TTC549 (cell line): ENCODE results near the gene OSBPL7.

Experiments
- FAIRE-seq: peaks from 2 replicates; lab custom pipeline; 2012; peaks lifted over from hg19 to GRCh38; lab: Jason Lieb, UNC

The OSBPL7 gene, protein sequence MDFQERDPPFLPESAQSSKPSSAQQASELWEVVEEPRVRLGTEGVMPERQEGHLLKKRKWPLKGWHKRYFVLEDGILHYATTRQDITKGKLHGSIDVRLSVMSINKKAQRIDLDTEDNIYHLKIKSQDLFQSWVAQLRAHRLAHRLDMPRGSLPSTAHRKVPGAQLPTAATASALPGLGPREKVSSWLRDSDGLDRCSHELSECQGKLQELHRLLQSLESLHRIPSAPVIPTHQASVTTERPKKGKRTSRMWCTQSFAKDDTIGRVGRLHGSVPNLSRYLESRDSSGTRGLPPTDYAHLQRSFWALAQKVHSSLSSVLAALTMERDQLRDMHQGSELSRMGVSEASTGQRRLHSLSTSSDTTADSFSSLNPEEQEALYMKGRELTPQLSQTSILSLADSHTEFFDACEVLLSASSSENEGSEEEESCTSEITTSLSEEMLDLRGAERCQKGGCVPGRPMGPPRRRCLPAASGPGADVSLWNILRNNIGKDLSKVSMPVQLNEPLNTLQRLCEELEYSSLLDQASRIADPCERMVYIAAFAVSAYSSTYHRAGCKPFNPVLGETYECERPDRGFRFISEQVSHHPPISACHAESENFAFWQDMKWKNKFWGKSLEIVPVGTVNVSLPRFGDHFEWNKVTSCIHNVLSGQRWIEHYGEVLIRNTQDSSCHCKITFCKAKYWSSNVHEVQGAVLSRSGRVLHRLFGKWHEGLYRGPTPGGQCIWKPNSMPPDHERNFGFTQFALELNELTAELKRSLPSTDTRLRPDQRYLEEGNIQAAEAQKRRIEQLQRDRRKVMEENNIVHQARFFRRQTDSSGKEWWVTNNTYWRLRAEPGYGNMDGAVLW

DNA sequence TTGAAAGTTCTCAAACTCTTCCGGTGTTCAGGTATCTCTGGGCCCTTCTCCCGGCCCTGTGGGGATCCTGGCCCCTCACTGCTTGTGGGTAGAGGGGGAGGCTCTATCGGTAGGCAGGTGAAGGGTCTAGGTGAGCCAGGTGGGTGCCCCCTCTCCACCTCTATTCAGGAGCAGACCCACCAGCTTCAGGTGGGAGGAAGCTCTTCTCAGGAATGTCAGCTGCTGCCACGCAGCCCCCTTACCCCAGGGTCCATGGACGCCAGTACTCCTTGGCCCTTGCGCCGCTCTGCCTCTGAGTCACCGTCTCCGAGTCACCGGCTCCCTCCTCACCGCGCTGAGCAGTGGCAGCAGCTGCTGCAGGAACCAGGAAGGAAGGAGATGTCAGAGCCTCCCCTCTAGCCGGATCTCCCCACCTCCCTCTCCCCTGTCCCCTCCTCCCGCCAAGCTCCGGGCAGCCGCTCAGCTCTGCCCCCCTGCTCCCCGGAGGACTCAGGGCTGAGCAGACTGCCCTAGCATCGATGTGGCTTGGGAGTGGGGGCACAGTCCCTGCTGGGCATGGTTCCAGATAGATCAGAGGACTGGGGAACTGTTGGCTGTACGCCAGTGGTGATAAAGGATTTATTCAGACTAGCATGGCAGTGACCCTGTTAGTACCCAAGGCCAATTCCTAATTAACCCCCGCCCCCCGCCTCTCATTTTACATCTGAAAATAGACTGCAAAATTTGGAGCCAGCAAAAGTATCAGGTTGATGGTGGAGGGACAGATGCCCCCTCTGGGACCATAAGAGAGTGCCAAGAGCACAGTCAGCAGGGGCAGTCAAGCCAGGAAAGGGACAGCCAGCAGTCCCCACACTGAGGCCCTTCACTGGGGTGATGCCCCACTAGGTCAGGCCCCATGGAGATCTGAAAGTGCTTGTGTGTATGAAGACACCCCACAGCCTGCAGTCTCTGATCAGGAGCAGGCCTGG lies at the start of gene OSBPL7:
Gene OSBPL7 (minus strand): TSS at position 371 of the 968 bp plus-strand sequence. CDS start 1,516 bp downstream, outside the sequence.
- no peak for FAIRE-seq

DNA sequence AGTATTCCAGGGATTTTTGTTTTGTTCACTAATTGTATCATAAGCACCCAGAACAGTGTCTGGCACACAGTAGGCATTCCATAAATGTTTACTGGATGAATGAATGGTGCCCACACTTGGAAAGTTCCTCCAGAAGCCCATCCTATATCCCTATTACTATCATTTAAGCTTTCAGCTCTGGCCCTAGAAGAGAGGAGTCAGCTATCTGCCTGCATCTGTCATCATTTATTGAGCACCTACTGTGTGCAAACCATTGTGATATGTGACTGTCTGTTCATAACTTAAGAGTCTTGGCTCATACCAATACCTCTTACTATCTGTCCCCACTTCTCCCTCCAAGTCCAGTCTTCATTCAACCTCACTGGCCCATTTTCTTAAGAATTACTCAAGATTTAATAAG lies 49.5 kb upstream of the OSBPL7 start:
- no peak for FAIRE-seq

DNA sequence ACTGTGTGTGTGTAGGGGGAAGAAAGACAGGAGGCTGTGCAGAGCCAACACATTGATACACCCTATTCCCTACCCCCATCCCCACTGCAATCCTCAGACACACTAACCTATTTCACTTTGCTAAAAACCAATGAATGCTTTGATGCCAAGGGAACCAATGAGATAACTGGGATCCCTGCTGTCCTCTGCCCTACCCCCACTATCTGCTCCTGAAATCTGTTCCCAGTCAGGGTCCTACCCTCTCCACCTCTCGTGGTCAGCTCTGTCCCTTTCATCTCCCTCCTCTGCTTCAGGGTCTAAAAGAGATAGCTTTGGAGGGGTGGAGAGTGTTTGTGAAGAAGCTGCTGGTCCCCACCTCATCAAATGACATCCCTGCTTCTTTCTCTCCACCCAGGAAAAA lies 48.5 kb upstream of the OSBPL7 start:
- no peak for FAIRE-seq

DNA sequence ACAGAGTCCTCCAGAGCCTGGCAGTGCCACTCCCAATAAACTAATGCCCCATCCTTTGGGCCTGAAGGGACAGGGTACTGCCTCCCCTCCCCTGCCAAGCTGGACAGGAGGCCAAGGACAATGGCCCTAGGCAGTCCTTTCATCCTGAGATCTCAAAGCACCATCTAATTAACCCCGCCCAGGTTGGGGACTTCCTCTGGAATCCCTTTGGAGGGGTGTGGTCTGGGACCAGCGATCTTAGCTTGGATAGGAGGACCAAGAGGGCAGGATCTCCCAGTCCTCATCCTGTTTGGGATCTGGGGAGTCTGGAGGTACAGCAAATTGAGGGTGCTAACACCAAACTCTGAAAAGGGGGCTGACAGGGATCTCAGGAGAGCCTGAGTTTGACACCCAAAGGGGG lies 47.5 kb upstream of the OSBPL7 start:
- FAIRE-seq, result no peak

DNA sequence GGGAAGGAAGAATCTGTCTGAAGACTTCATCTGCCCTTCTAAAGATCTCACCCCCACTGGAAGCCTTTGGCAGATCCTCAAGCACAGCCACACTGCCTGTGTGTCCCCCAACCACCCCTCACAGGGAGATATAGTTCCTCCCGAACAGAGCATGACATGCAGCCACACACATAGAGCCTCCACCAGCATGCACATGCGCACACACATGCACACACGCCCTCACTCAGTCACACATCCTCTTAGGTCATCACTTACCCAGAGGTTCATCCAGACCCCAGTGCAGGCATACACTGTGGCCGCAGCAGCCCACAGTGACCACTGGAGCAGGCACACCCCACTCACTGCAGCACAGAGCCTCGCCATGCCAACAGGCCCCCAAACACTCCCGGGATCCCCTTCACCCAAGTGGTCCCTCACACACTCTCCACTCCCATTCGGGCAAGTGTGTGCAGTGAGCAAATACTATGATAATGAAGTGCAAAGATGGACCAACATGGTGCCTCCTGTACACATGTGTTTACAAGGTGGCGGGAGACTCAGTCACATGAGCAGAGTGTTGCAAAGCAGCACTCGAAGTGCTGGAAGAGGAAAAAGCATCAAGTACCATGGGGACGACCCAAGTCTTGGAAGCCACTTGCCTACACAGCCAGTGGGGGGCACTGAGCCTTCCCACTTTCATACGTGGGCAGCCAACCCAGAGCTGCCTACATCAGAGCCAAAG lies 46.4 kb upstream of the OSBPL7 start:
- FAIRE-seq, result no peak

DNA sequence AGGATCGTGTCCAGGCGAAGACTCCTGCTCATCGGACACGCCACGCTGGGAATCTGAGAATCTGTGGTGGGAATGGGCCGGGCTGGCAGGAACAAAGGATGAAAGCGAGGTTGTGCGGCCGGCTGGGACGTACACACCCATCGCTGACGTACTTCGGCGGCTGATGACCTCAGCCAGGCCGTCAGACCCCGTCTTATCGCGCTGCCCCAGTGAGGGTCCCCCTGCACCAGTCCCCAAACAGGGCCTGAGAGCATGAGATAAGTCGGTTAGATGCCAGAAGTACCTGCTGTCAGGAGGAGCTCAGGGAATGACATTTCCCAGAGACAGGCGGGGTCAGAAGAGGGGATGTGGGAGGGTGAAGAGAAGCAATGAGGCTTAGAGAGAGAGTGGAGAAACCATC lies 45.3 kb upstream of the OSBPL7 start:
- no peak for FAIRE-seq

DNA sequence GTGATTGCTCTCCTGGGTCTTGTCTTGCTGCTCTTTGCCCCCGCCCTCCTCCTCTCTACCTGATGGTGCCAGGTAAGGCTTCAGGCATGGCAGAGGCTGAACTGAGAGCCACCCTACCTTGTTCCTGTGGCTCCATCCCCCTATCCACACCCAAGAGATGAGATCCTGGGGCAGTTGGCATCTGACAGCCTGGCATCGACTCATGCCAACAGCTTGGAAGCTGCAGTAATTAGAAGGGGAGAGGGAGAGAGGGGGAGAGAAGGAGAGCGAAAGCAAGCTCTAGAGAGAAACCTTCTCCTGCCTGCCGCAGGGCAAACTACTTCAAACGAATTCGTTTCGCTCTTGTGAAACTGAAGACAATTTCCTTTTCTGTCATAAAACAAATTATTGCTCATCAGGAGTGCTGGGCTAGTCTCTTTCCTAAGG lies 43.2 kb upstream of the OSBPL7 start:
- FAIRE-seq, result no peak

DNA sequence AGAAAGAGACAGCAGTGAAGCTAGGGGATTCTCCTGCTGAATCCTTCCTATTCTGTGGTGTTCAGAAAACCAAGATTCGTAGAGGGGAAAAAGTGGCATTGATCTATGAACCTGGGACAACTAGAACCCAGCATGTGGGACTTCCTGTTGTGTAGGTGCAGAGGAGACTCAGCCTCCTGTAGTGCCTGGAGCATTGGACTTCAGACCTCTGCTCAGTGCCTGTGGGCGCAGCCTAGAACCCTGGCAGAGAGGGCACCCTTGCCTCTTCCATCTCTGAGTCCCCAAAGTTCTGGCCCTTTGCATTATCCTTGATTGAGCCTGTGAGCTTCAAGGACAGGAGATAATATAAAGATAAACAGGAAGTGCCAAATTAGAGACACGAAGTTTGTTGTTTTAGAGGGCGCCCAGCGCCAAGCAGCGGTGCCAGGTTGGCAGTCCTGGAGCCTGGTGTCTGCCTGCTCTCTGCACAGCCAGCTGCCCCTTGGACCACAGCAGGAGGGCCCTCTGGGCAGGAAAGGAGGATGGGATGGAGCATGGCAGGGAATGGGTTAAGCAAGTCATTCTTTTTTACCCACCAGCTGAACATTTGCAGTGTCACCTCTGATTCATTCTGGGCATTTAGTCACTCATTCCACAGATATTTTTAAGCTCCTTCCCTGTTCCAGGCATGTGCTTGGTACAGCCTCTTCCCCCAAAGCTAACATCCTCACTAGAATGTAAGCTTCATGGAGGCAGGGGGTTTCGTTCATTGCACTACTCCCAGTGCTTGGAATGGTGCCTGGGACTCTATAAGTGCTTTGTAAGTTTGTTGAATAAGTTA lies 41.2 kb upstream of the OSBPL7 start:
- no peak for FAIRE-seq

DNA sequence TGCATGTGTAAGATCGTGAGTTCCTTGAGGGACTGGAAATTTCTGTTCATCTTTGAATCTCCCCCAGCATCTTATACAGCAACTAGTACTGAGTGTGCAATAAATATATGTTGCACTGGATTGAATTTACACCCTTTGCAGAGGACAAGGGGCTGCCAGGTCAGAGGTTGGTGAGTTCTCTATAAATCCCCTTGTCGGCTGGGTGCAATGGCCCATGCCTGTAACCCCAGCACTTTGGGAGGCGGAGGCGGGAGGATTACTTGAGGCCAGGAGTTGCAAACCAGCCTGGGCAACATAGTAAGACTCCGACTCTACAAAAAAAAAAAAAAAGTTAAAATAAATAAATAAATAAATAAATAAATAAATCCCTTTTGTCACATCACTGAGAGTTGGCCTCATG lies 38.8 kb upstream of the OSBPL7 start:
- FAIRE-seq, result no peak

DNA sequence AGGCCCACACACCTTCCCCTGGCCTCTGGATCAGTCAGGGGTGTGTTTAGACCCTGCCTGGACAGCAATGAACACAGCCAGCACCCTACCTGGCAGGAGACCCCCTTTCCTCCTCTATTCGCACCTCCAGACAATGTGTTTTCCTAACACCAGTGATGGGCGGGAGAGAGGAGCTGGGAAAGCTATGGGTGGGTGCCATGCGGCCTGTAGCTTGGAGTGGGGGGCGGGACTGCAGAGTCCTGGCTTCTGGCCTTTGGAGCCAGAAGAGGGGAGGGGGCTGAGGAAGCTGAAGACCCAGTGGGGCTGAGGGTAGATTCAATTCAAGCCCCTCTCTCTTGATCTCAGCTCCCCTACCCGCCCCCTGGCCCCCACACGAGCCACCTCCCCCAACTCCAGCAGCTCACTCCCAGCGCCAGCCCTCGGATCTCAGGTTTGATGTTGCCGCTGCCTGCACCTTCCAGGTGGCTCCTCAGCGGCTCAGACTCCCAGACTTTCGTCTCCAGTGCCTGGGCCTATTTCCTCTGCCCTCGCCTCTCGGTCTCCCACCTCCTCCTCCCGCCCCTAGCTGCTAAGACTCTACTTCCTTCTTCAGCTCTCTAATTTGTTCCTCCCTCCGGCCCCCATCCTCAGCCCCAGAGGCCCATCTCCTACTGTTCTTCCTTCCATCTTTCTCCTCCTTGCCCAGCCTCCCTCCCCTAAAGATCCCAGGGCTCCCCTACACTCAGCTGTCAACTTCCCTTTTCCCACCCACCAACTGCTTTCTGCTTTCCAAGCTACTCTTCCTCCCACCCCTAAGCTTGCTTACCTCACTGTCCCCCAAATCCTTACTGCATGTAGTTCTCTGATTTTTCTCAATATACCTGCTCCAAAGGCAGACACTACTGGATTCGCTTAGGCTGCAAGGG lies 36.2 kb upstream of the OSBPL7 start:
- no peak for FAIRE-seq

DNA sequence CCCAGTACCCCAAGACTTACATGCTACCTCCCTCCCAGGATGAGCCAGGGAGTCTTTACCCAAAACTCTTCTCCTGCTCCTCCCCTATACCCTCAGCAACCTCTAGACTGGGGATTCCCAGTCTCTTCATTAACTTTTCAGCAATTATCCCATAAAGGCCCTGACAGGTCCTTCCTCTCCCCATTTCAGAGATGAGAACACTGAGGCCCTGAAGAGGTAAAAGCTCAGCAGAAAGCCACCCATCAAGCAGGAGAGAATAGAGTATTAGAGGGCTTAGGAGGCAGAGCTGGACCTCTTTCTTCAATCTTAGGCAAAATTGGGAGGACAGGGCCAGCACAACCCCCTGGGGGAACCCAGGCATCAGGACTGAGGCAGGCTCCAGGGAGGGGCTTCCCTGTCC lies 35.2 kb upstream of the OSBPL7 start:
- no peak for FAIRE-seq

DNA sequence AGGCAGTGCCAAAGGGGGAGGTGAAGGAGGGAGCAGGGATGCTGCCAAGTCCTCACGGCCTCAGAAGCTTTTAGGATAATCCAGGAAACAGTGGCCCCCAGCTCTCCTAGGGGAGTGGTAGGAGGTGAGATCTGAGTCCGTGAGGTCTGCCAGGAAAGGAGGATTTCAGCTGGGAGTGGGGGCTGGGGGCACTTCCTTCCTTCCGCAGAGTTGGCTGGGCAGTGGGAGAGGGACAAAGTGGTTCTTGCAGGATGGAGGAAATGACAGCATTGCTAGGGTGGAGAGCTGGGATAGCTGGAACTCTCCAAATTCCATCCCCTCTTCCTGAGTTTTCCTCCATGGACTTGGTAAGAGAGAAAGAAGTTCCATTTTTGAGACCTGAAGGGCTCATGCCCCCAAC lies 34.1 kb upstream of the OSBPL7 start:
- FAIRE-seq, result no peak

DNA sequence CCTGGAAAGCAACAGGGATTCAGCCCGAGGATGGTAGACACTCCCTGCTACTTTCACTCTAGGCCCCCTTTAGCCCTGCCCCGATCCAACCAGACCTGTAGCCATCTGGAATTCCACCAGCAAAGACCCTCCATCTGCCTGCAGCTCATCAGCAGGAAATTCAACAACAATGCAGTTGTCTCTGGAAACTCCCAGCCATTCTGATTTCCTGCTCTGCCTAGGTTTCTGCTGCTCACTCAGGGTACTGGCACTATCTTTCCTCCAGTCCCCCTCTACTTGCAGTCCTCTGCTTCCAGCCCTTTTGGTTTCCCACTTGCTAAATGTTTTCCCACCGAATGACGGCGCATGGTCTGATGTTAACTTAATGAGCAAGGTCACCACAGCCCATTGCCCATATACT lies 32.0 kb upstream of the OSBPL7 start:
- FAIRE-seq, result no peak

DNA sequence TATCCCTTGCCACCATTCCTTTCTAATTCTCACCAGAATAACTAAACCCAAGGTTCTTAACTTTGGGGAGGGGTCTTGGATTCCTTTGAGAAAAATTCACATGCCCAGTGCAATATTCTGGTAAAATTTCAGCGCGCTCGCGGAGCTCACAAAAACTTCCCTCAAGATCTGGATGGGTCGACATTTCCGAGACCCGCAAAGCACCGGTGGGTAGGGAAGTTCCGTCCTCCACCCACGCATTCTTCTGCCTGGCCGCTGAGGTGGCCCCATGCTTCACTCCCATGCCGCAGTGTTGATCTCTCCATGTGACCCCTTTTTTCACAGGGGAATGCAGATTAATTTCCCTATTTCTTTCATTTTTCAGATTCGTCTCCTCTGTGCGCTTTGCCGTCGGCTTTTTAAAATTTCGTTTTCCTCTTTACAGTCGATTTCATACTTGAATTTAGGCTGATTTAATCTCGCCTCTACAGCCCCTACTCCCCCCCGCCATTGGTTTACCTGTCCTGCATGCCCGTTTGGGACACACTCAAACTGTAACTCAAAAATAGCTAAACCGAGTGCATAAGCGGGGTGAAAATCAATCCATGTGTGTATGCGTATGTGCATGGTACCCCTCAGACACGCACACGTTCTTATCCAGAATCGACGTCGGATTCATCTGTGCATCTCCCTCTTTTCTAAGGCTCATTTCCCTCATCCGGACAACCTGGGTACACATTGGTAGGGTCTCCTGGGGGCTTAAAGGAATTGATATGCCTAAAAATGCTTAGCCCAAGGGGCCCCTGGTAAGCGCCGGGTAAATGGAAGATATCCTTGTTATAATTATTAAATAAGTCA lies 30.7 kb upstream of the OSBPL7 start:
- FAIRE-seq, result no peak

DNA sequence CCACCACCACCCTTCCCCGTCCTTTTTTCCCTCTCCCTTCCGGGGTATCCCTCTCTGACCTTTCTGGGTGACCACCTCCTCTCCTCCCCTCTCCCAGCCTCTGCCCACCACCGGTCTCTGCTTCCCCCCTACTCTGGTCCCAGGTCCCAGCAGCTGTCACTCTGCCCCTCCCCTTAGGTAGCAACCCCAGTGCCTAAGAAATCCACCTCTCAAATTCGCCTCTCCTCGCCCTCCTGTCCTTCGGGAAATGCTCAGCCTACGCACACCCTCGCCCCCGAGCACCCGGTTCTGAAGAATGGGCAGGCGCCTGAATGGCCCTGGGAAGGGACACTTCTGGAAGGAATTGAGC lies 30.1 kb upstream of the OSBPL7 start:
- no peak for FAIRE-seq

DNA sequence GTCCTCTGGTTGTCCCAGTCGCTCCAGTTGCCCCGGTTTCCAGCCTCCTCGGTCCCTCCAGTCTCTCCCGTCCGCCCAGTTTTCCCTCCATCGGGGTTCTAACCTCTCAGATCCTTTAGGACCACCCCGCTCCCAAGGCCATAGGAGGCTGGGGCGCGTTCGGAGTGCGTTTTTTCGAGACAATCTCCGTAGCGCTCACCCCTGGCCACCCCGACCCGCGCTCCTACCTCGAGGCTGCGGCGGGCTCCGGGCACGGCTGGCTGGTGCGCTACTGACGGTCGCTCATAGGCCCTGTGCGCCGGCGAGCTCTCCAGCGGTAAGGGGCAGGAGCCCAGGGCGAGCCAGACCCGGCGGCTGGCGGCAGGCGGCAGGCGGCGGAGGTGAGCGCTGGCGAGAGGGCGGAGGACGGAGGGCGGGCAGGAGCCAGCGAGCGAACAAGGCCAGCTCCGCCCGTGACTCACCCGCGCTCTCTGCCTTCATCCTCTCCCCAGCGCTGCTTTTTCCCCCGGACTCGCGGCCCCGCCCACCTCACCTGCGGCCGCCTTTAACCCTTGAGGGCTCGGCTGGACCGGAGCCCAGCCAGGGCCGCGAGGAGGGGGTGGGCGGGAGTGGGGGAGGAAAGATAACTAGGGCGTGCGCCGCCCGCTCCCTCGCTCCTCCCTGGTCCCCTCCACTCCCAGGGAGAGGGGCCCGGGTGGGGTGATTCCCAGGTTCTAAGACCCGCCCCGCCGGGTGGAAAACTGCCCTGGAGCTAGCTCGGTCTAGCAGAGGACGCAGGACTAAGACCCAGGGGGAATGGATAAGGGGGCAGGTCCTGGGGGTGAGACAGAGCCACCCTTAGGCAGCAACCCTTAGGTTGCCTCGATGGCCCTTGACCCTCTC lies 29.3 kb upstream of the OSBPL7 start, which contains the start of gene SP6:
Gene SP6 (minus strand): TSS at position 472 of the 882 bp plus-strand sequence. CDS start 2,734 bp downstream, outside the sequence.
- FAIRE-seq, result no peak

DNA sequence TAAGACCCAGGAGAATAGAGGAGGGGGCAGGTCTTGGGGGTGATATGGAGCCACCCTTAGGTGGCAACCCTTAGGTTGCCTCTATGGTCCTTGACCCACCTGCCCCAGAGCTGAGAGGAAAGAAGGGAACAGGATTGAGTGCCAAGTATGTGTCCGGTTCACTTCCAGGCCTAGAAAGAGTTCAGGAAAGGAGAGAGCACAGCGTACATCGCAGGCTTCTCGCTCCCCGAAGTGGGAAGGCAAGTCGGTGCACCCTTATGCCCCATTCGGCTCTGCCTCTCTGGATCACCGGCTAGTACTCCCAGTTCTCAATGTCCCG lies 28.7 kb upstream of the OSBPL7 start:
- no peak for FAIRE-seq

DNA sequence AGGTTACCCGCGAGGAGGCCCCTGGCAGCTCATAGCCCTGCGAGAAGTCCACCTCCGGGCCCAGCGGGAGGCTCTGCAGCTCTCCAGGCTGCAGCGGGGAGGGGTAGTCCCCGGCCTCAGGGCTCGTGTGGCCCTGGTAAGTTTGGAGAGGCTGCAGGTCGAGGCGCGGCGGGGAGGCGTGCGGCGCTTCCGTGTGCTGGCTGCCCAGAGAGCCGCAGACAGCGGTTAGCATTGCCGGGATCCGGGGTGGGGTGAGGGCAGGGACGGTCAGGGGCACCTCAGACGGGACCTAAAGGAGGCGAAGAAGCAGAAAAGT lies 26.6 kb upstream of the OSBPL7 start:
- no peak for FAIRE-seq
